ENCODE results near the gene CAPN8. TPM values are rescaled to one million over a fixed set of nuclear protein-coding genes. Genes with fewer than 3 reads are reported as not detected.

CAPN8 gene
- not detected for polyA plus RNA-seq (2012; ENCODE audit: insufficient read depth, insufficient read length, low read depth)

DNA sequence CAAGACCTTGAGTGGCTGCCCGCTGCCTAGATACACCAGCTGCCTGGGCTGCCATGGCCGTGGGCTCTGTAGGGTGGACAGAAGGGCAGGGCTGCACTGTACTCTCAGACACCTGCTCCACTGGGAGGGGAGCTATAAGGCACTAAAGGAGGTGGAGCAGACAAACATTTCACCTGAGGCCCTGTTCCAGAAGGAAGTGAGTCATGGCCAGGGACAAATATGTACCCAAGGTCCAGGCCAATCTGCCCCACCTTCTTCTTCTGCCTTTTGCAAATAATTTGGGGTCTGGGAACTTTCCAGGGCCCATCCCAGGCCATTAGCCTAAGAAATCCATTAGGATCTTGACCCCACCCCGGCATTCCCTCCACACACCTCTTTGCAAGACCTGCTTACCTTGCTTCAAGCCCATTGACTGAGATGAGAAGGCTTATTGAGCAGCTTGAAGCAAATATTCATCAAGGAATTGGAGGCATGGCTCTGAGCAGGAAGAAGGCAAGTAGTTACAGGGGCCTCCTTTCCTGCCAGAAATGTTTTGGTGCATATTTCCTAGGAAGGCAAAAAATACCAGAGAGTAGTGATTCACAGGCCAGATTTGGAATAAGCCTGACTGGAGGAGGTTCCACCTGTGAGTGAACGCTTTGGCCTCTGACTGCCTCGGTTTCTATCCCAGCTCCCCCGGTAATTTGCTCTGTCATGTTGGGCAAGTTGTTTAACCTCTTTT is at the start of gene CAPN8:
Gene CAPN8 (minus strand): TSS at position 110 of the 721 bp plus-strand sequence. CDS start 55 bp downstream, at position 55.
- Histone ChIP-seq H3K4me1 (no peaks in the 10 kb centered on the region), H3K27me3 (peaks cover 22% of the 10 kb centered on the region), H3K36me3 (no peaks in the 10 kb centered on the region), H3K4me3 (ENCODE audit: low read depth, low read length) (no peak within 1 kb of the TSS), H3K9me3 (no peaks in the 10 kb centered on the region)
- DNase-seq, result no peak
- TF ChIP-seq, protein P1, sequence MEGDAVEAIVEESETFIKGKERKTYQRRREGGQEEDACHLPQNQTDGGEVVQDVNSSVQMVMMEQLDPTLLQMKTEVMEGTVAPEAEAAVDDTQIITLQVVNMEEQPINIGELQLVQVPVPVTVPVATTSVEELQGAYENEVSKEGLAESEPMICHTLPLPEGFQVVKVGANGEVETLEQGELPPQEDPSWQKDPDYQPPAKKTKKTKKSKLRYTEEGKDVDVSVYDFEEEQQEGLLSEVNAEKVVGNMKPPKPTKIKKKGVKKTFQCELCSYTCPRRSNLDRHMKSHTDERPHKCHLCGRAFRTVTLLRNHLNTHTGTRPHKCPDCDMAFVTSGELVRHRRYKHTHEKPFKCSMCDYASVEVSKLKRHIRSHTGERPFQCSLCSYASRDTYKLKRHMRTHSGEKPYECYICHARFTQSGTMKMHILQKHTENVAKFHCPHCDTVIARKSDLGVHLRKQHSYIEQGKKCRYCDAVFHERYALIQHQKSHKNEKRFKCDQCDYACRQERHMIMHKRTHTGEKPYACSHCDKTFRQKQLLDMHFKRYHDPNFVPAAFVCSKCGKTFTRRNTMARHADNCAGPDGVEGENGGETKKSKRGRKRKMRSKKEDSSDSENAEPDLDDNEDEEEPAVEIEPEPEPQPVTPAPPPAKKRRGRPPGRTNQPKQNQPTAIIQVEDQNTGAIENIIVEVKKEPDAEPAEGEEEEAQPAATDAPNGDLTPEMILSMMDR (IDR thresholded peaks at IDR 0.05; ENCODE audit: low read depth, low read length), result no peak

DNA sequence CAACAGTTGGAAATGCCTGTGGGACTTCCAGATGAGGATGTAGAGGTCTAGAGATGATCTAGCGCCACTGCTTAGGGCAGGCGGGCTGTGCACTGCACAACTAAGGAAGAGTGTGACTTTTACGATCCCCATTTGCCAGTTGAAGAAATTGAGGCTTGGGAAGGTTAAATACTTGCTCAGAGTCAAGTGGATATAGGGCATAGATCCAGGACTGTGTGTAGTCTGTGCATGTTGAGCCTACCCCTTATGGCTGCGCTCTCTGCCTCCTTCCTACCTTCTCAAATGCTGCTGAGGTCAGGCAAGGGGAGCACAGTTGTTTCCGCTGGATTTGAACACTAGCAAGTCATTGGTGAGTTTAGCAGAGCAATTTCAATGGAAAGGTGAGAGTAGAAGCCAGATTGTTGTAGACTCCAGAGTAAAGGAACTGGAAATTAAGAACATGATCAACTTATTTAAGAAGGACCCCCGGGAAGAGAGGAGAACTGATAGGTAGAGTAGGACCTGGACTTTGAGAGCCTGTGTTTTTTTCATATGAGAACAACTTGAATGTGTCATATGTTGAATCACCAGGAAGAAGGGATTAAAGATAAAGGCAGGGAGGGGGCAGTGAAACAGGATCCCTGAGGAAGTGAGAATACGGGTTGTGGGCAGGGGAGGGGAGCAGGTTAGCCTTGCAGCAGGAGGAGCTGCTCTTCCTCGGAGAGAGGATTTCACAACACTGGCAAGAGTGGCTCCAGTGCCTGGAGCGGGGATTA is 49.5 kb upstream of the CAPN8 start:
- Histone ChIP-seq H3K36me3 (peaks cover 3% of the 10 kb centered on the region; the same call in 1 of the 2 replicates), H3K27me3 (no peaks in the 10 kb centered on the region), H3K4me3 (ENCODE audit: low read depth, low read length) (no peak overlapping the region), H3K4me1 (no peaks in the 10 kb centered on the region; the same call in none of the 2 replicates), H3K9me3 (peaks cover 2% of the 10 kb centered on the region; the same call in 1 of the 2 replicates)
- no peak for DNase-seq
- TF ChIP-seq, protein P1 (IDR thresholded peaks at IDR 0.05; ENCODE audit: low read depth, low read length), result no peak

DNA sequence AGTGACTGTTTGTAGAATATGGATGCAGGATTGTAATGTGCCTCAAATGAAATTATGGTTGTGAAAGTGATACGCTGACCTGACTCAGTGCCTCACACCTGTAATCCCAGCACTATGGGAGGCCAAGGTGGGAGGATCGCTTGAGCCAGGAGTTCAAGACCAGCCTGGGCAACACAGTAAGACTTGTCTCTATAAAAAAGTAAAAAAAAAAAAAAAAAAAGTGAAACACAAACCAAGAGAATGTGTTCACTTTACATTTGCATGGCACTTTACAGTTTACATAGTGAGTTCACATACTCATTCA is 48.9 kb upstream of the CAPN8 start:
- no peaks in the 10 kb centered on the region for H3K27me3 ChIP-seq
- TF ChIP-seq, protein P1 (IDR thresholded peaks at IDR 0.05; ENCODE audit: low read depth, low read length), result no peak
- peaks cover 2% of the 10 kb centered on the region; the same call in 1 of the 2 replicates for H3K9me3 ChIP-seq
- no peaks in the 10 kb centered on the region; the same call in 1 of the 2 replicates for H3K36me3 ChIP-seq
- no peaks in the 10 kb centered on the region; the same call in 1 of the 2 replicates for H3K4me1 ChIP-seq
- H3K4me3 ChIP-seq (ENCODE audit: low read depth, low read length), result 0 out of 2 replicates have a peak overlapping the region, but pooled peaks have one; percentile 82
- DNase-seq, result no peak

DNA sequence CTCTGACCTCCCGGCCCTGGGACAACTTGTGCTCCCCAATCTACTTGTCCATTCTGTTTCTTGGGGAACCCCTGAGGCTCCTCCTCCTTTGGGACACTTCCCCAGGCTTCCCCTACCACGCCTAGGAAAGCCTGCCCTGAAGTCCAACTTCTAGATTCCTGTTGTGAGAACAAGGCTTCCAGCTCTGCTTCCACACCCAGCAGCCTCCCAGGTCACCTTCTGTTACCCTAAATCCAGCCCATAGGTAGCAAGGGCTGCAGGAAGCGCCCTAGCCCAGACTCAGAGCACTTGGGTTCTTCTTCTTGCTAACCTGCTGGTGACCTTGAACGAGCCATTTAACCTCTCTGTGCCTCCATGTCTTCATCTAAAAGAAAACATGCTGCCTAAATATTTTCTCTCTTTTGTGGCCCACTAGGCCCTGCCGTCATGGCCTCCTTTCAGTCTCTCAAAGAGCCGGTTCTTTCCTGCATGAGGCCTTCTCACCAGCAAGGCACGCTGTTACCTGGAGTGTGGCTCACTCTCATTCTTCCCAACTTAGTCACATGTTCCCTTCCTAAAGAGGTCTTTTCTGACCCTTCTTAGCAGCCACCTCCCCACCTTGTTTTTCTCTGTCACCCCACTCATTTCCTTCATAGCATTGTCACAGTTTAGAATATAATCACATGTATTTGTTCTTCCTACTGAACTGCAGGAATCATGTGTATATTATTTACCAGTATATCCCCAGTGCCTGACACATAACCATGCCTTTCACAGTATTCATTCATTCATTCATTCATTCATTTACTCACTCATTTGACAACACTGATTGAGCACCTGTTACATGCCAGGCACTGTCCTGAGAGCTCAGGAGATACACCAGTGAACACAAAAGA is 48.3 kb upstream of the CAPN8 start:
- no peaks in the 10 kb centered on the region; the same call in 1 of the 2 replicates for H3K36me3 ChIP-seq
- TF ChIP-seq, protein P1 (IDR thresholded peaks at IDR 0.05; ENCODE audit: low read depth, low read length), result no peak
- H3K9me3 ChIP-seq, result peaks cover 2% of the 10 kb centered on the region; the same call in 1 of the 2 replicates
- H3K4me3 ChIP-seq (ENCODE audit: low read depth, low read length), result peak overlapping the region; percentile 82
- DNase-seq, result no peak
- H3K4me1 ChIP-seq, result no peaks in the 10 kb centered on the region; the same call in 1 of the 2 replicates
- no peaks in the 10 kb centered on the region for H3K27me3 ChIP-seq

DNA sequence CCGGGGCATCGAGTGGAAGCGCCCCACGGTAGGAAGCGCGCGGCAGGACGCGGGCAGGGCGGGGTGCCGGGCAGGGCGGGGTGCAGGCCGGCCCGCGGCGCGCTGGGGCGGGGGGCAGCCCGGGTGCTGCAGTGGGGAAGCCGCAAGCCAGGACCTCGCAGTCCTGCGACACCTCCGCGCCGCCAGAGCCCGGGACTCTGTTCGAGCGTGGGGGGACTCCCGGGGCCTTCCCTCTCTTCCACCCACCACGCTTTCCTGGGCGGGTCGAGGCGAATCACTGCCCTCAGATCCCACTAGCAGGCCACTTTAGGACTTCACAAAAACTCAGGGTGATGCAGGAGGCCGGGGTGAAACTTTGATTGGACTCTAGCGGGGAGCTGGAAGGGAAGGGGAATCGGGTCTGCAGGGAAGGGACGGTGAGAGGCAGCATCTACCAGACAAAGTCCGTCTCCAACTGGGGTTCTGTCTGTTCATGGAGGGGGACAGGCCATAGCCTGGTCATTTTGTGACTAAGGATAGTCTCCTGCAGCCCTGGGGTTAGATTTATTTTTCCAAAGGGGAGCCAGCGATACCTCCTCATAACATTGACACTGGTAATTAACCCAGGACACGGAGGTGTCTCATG is 47.5 kb upstream of the CAPN8 start:
- Histone ChIP-seq H3K4me1 (no peaks in the 10 kb centered on the region; the same call in 1 of the 2 replicates), H3K36me3 (no peaks in the 10 kb centered on the region), H3K27me3 (no peaks in the 10 kb centered on the region), H3K4me3 (ENCODE audit: low read depth, low read length) (peak overlapping the region; percentile 82), H3K9me3 (peaks cover 2% of the 10 kb centered on the region; the same call in 1 of the 2 replicates)
- TF ChIP-seq, protein P1 (IDR thresholded peaks at IDR 0.05; ENCODE audit: low read depth, low read length), result no peak
- DNase-seq, result no peak

All from BE2C (cell line).